ENCODE results near the gene CNOT3. TPM values are rescaled to one million over a fixed set of nuclear protein-coding genes. Genes with fewer than 3 reads are reported as not detected.

The CNOT3 gene
- total RNA-seq, 1 donor from 2014 or later = 70.6 TPM

DNA sequence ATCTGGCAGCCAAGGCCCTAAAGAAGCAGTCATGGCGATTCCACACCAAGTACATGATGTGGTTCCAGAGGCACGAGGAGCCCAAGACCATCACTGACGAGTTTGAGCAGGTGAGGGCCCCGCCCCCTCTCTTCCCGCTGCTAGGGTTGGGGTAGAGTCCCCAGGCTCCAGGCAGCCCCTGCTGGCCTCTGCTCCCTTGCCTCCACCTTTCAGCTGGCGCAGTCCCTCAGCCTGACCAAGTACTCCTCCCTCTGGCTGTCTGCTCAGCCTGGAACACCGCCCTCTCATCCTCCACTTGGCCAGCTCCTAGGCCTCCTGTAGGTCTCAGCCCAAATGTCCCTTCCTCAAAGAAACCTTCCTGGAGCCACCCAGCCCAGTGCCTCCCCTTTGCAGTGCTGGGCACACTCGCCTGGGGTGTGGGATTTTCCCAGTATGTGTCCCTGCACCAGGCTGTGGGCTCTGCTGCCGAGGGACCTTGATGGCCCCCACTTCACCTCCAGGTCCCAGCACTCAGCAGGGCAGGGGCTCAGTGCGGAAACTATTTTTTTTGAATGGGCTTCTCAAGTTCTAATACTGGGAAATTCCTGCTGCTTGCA, 16.3 kb downstream of the CNOT3 start:
- H3K27me3 Mint-ChIP-seq (ENCODE audit: low read depth) = no peaks in the 10 kb centered on the region
- no peak overlapping the region for H3K4me3 Mint-ChIP-seq
- H3K9me3 Mint-ChIP-seq = no peaks in the 10 kb centered on the region
- DNase-seq (ENCODE audit: low spot score in 2 of 2, unreplicated experiment in 2 of 2) = no peak
- TF ChIP-seq, protein P1, sequence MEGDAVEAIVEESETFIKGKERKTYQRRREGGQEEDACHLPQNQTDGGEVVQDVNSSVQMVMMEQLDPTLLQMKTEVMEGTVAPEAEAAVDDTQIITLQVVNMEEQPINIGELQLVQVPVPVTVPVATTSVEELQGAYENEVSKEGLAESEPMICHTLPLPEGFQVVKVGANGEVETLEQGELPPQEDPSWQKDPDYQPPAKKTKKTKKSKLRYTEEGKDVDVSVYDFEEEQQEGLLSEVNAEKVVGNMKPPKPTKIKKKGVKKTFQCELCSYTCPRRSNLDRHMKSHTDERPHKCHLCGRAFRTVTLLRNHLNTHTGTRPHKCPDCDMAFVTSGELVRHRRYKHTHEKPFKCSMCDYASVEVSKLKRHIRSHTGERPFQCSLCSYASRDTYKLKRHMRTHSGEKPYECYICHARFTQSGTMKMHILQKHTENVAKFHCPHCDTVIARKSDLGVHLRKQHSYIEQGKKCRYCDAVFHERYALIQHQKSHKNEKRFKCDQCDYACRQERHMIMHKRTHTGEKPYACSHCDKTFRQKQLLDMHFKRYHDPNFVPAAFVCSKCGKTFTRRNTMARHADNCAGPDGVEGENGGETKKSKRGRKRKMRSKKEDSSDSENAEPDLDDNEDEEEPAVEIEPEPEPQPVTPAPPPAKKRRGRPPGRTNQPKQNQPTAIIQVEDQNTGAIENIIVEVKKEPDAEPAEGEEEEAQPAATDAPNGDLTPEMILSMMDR (IDR thresholded peaks at IDR 0.05; ENCODE audit: unreplicated experiment) = no peak
- H3K27ac Mint-ChIP-seq = no peak overlapping the region
- H3K4me1 Mint-ChIP-seq = peaks cover 5% of the 10 kb centered on the region
- peaks cover 34% of the 10 kb centered on the region for H3K36me3 Mint-ChIP-seq

DNA sequence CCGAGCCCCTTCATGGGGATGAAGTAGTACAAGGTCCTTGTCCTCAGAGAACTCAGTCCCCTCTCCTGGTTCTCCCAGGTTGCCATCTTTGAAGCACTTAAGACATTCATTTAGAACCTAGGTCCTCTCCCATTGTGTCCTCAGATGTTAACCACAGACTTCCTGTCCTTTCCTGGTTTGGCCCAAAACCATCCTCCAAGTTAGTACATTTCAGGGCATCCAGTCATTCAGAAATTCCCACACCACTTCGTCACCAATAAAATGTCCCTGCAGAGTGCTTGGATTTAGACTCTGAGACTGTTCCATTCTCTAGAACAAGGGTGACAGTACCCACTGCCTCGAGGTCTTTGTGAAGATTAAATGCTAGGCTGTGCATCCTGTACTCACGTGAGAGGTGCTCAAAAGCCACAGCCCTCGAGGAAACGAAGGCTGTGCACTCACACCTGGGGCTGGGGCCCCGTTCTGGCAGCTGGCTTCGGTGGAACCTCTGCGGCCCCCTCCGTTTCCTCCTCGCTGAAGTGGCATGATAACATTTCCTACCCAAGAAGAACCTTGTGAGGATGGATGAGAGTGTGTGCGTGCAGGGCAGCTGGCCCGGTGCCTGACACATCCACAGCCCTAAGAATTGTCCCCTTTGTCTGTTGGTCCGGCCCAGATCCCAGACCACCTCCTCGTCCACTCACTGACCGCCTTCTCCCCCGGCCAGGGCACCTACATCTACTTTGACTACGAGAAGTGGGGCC, 17.2 kb downstream of the CNOT3 start:
- H3K4me3 Mint-ChIP-seq = no peak overlapping the region
- TF ChIP-seq, protein P1 (IDR thresholded peaks at IDR 0.05; ENCODE audit: unreplicated experiment) = no peak
- no peaks in the 10 kb centered on the region for H3K27me3 Mint-ChIP-seq (ENCODE audit: low read depth)
- DNase-seq (ENCODE audit: low spot score in 2 of 2, unreplicated experiment in 2 of 2) = no peak
- H3K36me3 Mint-ChIP-seq = peaks cover 29% of the 10 kb centered on the region
- peaks cover 12% of the 10 kb centered on the region for H3K4me1 Mint-ChIP-seq
- no peak overlapping the region for H3K27ac Mint-ChIP-seq
- H3K9me3 Mint-ChIP-seq = no peaks in the 10 kb centered on the region

DNA sequence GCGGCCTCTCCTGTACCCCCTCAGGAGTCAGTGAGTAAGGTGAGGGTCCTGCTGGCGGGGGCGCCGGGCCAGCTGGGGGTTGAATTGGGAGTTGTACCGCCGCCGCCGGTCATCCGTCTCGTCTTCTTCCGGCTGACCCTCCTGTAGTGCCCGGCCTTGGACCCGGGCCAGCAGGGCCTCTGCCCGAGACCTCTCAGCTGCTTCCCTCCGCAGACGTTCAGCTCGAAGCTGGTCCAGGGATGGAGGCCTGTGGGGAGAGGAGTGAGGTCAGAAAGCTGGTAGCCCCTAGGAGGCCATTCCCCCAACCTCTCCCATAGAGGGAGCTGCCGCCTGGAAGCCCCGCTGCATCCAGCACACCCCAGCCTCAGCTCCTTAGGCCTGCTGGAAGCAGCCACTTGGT, 18.1 kb downstream of the CNOT3 start:
- Mint-ChIP-seq H3K4me3 (no peak overlapping the region), H3K9me3 (no peaks in the 10 kb centered on the region), H3K36me3 (peaks cover 24% of the 10 kb centered on the region), H3K27me3 (ENCODE audit: low read depth) (no peaks in the 10 kb centered on the region), H3K4me1 (peaks cover 21% of the 10 kb centered on the region), H3K27ac (no peak overlapping the region)
- TF ChIP-seq, protein P1 (IDR thresholded peaks at IDR 0.05; ENCODE audit: unreplicated experiment) = no peak
- no peak for DNase-seq (ENCODE audit: low spot score in 2 of 2, unreplicated experiment in 2 of 2)

- Mint-ChIP-seq H3K4me3 (no peak overlapping the region), H3K36me3 (peaks cover 20% of the 10 kb centered on the region), H3K4me1 (peaks cover 25% of the 10 kb centered on the region), H3K9me3 (no peaks in the 10 kb centered on the region), H3K27ac (no peak overlapping the region), H3K27me3 (ENCODE audit: low read depth) (no peaks in the 10 kb centered on the region)
- TF ChIP-seq, protein P1 (IDR thresholded peaks at IDR 0.05; ENCODE audit: unreplicated experiment) = no peak
- no peak for DNase-seq (ENCODE audit: low spot score in 2 of 2, unreplicated experiment in 2 of 2)
These were observed 18.9 kb downstream of the CNOT3 start for GRCh38 chr19:54156490-54156889.

GRCh38 chr19:54156953-54157352, 19.4 kb downstream of the CNOT3 start:
- Mint-ChIP-seq H3K36me3 (peaks cover 17% of the 10 kb centered on the region), H3K4me3 (no peak overlapping the region), H3K9me3 (no peaks in the 10 kb centered on the region), H3K27me3 (ENCODE audit: low read depth) (no peaks in the 10 kb centered on the region), H3K27ac (peak overlapping the region; percentile 6), H3K4me1 (peaks cover 25% of the 10 kb centered on the region)
- no peak for DNase-seq (ENCODE audit: low spot score in 2 of 2, unreplicated experiment in 2 of 2)
- TF ChIP-seq, protein P1 (IDR thresholded peaks at IDR 0.05; ENCODE audit: unreplicated experiment) = no peak
